Common myeloid progenitor, CD34-positive (primary cell): Measurements from ENCODE around the gene AFMID.
A peak's percentile ranks its signal among the peaks of the same experiment; 100 is the strongest.

Experiments used
- CTCF ChIA-PET: fragments of 350-600 bp; sonication (Branson Sonifier 250); formaldehyde crosslinking; loops from one replicate; lab custom pipeline; 2021; ENCODE audit warnings: antibody characterized with exemption; lab: Charles Lee
- POLR2A ChIA-PET: fragments of 350-600 bp; sonication (Branson Sonifier 250); formaldehyde crosslinking; loops from one replicate; lab custom pipeline; 2021; ENCODE audit warnings: antibody characterized with exemption; lab: Charles Lee
- DNase-seq, 3 donors: peaks; one replicate each; pipeline versions ENCODE4 v3.0.0 to v3.0.0-alpha.2; 2013
- H3K27ac ChIP-seq, 2 experiments: 1 replicate in 1 of 2; 2 replicates in 1 of 2; pipeline ENCODE4 v1.7.0; 2013; ENCODE audit warnings: inconsistent platforms in 2 of 2, low read length in 2 of 2, mild to moderate bottlenecking in 2 of 2, low read depth in 1 of 2, moderate library complexity in 1 of 2; ENCODE audit not compliant: severe bottlenecking in 2 of 2, insufficient read depth in 1 of 2, poor library complexity in 1 of 2
- H3K27me3 ChIP-seq, 5 experiments: replicated peaks in 2 of 5; 1 replicate in 3 of 5; 2 replicates in 2 of 5; pipeline versions ENCODE4 v1.6.1 to v1.7.0; 2013; ENCODE audit warnings: low read length in 4 of 5, mild to moderate bottlenecking in 2 of 5, moderate library complexity in 2 of 5, inconsistent platforms in 1 of 5; ENCODE audit not compliant: insufficient read depth in 5 of 5, control insufficient read depth in 4 of 5
- H3K36me3 ChIP-seq, 4 experiments: 1 replicate in 2 of 4; 2 replicates in 2 of 4; pipeline versions ENCODE4 v1.6.1 to v1.7.0; 2013; ENCODE audit warnings: low read length in 3 of 4, control low read depth in 1 of 4, mild to moderate bottlenecking in 1 of 4; ENCODE audit not compliant: control insufficient read depth in 4 of 4, insufficient read depth in 4 of 4
- H3K4me1 ChIP-seq, 4 experiments: 1 replicate in 3 of 4; 2 replicates in 1 of 4; pipeline versions ENCODE4 v1.6.1 to v1.7.1; 2013; ENCODE audit warnings: low read length in 3 of 4, mild to moderate bottlenecking in 3 of 4, control low read depth in 1 of 4, inconsistent platforms in 1 of 4, moderate library complexity in 1 of 4; ENCODE audit not compliant: control insufficient read depth in 4 of 4, insufficient read depth in 4 of 4; ENCODE audit errors: control extremely low read depth in 1 of 4
- H3K4me3 ChIP-seq, 7 experiments: 1 replicate in 4 of 7; 2 replicates in 3 of 7; pipeline versions ENCODE4 v1.5.1 to v1.7.0; 2013; ENCODE audit warnings: mild to moderate bottlenecking in 7 of 7, low read length in 6 of 7, moderate library complexity in 6 of 7, inconsistent platforms in 2 of 7, low read depth in 2 of 7, control low read depth in 1 of 7; ENCODE audit not compliant: insufficient read depth in 4 of 7, control insufficient read depth in 1 of 7; ENCODE audit errors: extremely low read depth in 1 of 7
- H3K9me3 ChIP-seq, 5 experiments: 1 replicate in 4 of 5; 2 replicates in 1 of 5; pipeline versions ENCODE4 v1.6.1 to v1.7.1; 2013; ENCODE audit warnings: low read length in 4 of 5, mild to moderate bottlenecking in 2 of 5, inconsistent platforms in 1 of 5, low read depth in 1 of 5, moderate library complexity in 1 of 5; ENCODE audit not compliant: control insufficient read depth in 4 of 5, insufficient read depth in 2 of 5; ENCODE audit errors: control extremely low read depth in 1 of 5
- WGBS: methylation state at CpG from one replicate; pipeline ENCODE4 v1.1.5; 2013; ENCODE audit not compliant: insufficient coverage; 5-methylcytosine and 5-hydroxymethylcytosine counted together

The AFMID gene

DNA sequence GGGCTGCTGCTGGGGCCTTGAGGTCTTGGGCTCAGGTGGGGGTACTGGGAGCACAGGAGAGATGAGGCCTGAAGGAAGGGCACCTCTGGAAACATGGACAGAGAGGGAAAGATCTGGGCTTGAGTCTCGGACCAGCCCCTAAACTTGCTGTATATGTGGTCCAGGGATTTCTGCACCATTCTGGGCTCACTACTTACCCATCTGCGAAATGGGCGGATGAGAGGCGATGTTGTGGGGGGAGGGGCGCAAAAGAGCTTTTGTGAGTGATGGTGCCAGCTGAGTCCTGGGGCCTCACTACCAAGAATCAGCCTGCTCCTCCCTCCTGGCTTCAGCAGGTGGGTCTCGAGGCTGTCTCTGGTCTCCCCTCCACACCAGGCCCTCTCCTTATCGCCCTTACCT is 40.7 kb upstream of the AFMID start:
- no peak overlapping the region for H3K4me3 ChIP-seq
- CTCF ChIA-PET: interaction anchor here (2.5 kb wide), 1 partner anchor 16 kb away, joined by 12 read pairs; no protein-coding TSS in a partner anchor
- H3K27ac ChIP-seq: peak overlapping the region in 1 of 2 experiments; percentile 37
- H3K4me1 ChIP-seq: peaks cover 2 to 49% (median 46%) of the 10 kb centered on the region in 4 experiments
- no peaks in the 10 kb centered on the region for H3K27me3 ChIP-seq
- POLR2A ChIA-PET: interaction anchor here (0.5 kb wide), 1 partner anchor 27 kb away, joined by 5 read pairs; no protein-coding TSS in a partner anchor
- H3K36me3 ChIP-seq: peaks cover 0 to 14% (median 13%) of the 10 kb centered on the region in 4 experiments
- H3K9me3 ChIP-seq: no peaks in the 10 kb centered on the region
- 100% methylated on average over 5 of the region's 7 CpGs for WGBS
- no peak for DNase-seq

DNA sequence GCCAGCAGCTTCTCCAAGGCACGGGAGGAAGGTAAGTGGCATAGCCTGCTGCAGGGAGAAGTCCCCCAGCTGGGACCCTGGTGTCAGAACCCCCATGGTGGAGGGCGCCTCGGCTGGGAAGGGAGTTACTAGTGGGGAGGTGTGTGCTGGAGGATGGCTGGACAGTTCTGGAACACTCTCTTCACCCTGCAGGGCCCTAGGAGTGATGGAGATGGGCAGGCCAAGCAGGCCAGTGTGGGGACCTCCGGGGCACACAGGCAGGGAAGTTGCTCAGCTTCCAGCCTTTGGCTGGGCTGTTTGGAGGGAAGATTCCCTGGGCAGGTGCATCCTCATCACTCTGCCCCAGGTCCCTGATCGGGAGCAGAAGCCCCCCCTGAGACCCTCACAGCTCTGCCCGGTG is 40.3 kb upstream of the AFMID start:
- Histone ChIP-seq H3K36me3 (peaks cover 0 to 10% (median 9%) of the 10 kb centered on the region in 4 experiments), H3K4me3 (no peak overlapping the region), H3K27ac (peak overlapping the region in 1 of 2 experiments; percentile 37), H3K27me3 (no peaks in the 10 kb centered on the region), H3K4me1 (peaks cover 2 to 45% (median 43%) of the 10 kb centered on the region in 4 experiments), H3K9me3 (no peaks in the 10 kb centered on the region)
- ChIA-PET CTCF (interaction anchor here (2.0 to 2.5 kb wide), 2 partner anchors 15 to 30 kb away, joined by 5 to 12 read pairs; no protein-coding TSS in a partner anchor), POLR2A (no interaction called here)
- 93% methylated on average over 5 of the region's 6 CpGs for WGBS
- DNase-seq: no peak

DNA sequence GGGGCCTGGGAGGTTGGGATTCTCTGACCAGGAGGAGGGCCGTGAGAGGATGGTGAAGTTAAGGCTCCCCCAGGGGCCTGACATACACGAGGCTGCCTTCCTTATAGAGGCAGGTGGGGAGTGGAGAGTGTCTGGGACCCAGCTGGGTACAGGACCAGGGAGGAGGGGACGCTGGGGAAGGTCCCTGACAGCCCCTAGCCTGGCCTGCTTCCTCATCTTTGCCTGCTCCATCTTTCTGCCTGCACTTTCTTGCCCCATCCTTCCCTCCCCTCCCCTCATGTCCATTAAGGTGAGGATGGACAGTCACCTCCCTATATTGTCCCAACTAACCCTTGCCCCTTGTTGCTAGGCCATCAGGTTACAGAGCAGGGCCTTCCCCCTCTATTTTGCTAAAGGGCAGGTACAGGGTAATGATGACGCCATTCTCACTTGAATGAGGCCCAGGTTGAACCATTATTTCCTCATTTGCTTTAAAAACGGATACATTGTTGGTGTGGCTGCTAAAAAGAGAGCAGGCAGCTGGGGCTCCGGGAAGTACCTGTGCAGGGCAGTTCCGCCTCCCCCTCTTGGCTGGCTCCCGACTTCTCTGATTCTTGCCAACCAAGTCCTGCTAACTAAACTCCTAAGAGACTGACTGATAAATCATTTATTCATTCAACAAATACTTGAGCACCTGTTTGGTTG is 39.7 kb upstream of the AFMID start:
- CTCF ChIA-PET: interaction anchor here (2.0 to 2.5 kb wide), 2 partner anchors 15 to 29 kb away, joined by 5 to 12 read pairs; no protein-coding TSS in a partner anchor
- H3K36me3 ChIP-seq: peaks cover 0 to 4% (median 3%) of the 10 kb centered on the region in 4 experiments
- H3K4me1 ChIP-seq: peaks cover 2 to 44% (median 41%) of the 10 kb centered on the region in 4 experiments
- no peak overlapping the region for H3K27ac ChIP-seq
- peak in 2 of 3 donors; percentile 79 to 84 for DNase-seq
- H3K9me3 ChIP-seq: no peaks in the 10 kb centered on the region
- H3K27me3 ChIP-seq: no peaks in the 10 kb centered on the region
- H3K4me3 ChIP-seq: no peak overlapping the region
- POLR2A ChIA-PET: no interaction called here
- 31% methylated on average over 6 of the region's 8 CpGs for WGBS

DNA sequence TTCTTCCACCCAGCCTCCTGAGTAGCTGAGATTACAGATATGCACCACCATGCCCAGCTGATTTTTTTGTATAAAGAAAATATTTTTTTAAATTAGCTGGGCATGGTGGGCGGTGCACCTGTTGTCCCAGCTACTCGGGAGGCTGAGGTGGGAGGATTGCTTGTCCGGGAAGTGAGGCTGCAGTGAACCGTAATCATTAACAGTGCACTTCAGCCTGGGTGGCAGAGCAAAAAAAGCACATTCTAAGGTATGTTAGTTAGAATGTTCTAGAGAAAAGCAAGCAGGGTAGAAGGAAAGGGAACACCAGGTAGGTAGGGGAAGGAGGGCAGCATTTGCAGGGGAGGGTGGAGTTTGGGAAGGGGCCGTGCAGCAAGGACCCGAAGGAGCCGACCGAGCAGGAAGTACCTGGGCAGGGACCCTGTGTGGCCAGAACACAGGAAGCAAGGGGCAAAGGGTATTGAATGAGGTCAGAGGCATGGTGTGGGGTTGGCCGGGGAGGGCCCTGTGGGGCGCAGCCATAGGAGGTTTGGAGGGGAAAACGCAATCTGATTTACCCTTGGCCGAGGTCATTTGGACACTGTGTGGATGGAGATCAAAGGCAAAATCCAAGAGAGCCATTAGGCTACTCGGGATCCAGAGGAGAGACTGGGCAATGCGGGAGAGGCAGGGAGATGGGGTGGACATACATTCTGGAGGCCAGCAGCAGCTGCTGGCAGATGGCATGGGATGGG is 38.7 kb upstream of the AFMID start:
- Histone ChIP-seq H3K27ac (no peak overlapping the region), H3K4me1 (peaks cover 2 to 41% (median 39%) of the 10 kb centered on the region in 4 experiments), H3K9me3 (no peaks in the 10 kb centered on the region), H3K4me3 (no peak overlapping the region), H3K27me3 (no peaks in the 10 kb centered on the region), H3K36me3 (no peaks in the 10 kb centered on the region)
- DNase-seq: no peak
- ChIA-PET POLR2A (no interaction called here), CTCF (interaction anchor here (0.6 to 2.5 kb wide), 3 partner anchors 11 to 28 kb away, joined by 3 to 12 read pairs (median 5); no protein-coding TSS in a partner anchor)
- WGBS: 75% methylated on average over 13 of the region's 14 CpGs

DNA sequence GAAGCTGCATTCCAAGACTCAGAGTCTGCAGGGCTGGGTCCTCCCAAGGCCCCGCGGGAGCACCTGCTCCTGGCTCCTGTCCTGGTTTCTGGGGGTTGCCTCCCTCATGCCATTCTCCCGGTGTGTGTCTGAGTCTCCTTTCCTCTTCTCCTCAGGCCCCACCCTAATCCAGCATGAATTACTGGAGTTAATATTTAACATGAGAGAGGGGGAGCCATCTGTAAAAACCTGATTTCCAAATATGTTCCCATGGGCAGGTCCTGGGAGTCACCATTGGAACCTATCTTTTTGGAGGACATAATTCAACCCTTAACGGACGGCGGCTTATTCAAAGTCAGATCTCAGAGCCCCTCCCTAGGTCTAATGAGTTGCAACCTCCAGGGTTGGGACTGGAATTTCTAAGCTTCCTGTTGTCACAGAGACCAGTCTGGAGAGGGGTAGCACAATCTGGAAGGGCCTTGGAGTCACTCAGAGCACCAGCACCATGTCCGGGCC is 35.6 kb upstream of the AFMID start:
- Histone ChIP-seq H3K4me1 (peaks cover 4 to 30% (median 24%) of the 10 kb centered on the region in 4 experiments), H3K27ac (no peak overlapping the region), H3K9me3 (no peaks in the 10 kb centered on the region), H3K4me3 (no peak overlapping the region), H3K36me3 (no peaks in the 10 kb centered on the region), H3K27me3 (no peaks in the 10 kb centered on the region)
- POLR2A ChIA-PET: no interaction called here
- no peak for DNase-seq
- CTCF ChIA-PET: interaction anchor here (0.9 to 1.3 kb wide), 2 partner anchors 15 to 35 kb away, joined by 3 read pairs; no protein-coding TSS in a partner anchor
- 97% methylated on average over 6 of the region's 7 CpGs for WGBS

DNA sequence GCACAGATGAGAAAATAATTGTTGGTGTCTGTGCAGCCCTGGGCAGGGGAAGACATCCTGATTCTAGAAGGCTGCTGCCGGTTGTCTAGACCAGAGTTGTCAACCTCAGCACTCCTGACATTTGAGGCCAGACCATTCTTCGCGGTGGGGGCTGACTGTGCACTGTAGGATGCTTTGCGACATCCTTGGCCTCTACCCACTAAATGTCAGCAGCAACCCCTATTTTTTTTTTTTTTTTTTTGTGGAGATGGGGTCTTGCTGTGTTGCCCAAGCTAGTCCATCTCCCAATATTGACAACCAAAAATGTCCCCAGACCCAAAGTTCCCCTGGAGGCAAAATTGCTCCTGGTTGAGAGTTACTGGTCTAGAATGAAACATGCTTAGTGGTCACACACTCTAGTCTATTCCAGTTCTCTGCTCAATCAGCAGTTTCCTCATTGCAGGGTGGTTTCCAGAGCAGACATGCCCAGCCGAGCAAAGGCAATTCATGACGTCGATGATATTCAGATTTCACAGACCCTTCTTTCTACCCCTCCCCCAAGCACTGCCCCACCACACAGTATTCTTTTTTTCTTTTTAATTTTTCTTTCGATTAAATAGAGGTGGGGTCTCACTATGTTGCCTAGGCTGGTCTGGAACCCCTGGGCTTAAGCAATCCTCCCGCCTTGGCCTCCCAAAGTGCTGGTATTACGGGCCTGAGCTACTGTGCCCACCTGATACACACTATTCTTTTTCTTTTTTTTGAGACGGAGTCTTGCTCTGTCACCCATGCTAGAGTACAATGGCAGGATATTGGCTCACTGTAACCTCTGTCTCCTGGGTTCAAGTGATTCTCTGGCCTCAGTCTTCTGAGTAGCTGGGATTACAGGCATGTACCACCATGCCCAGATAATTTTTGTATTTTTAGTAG is 32.0 kb upstream of the AFMID start:
- Histone ChIP-seq H3K4me3 (no peak overlapping the region), H3K9me3 (no peaks in the 10 kb centered on the region), H3K4me1 (peaks cover 2 to 22% (median 18%) of the 10 kb centered on the region in 4 experiments), H3K27ac (no peak overlapping the region), H3K27me3 (no peaks in the 10 kb centered on the region), H3K36me3 (no peaks in the 10 kb centered on the region)
- ChIA-PET POLR2A (no interaction called here), CTCF (no interaction called here)
- 51% methylated on average over 6 of the region's 11 CpGs for WGBS
- peak; percentile 74 to 93 (median 90) for DNase-seq
